Mucosa of rectum (tissue), 2 donors: ENCODE results near the gene POLR3H.
"Not testable (repeated sequence)": the region's sequence is repeated elsewhere in the genome, so short reads cannot be mapped to it uniquely, and the experiment has no call there.

Experiments
- H3K27ac ChIP-seq, 2 donors: one replicate each; pipeline ENCODE4 v1.7.0; 2013; ENCODE audit warnings: inconsistent platforms in 2 of 2, low read depth in 2 of 2, low read length in 2 of 2
- H3K27me3 ChIP-seq, 2 donors: one replicate each; pipeline ENCODE4 v1.7.0; 2013; ENCODE audit warnings: low read length in 2 of 2; ENCODE audit not compliant: control insufficient read depth in 2 of 2, insufficient read depth in 2 of 2
- H3K36me3 ChIP-seq, 2 donors: one replicate each; pipeline ENCODE4 v1.7.0; 2013; ENCODE audit warnings: low read length in 2 of 2; ENCODE audit not compliant: control insufficient read depth in 2 of 2, insufficient read depth in 2 of 2
- H3K4me1 ChIP-seq, 2 donors: one replicate each; pipeline ENCODE4 v1.7.0; 2013; ENCODE audit warnings: low read length in 2 of 2, mild to moderate bottlenecking in 1 of 2; ENCODE audit not compliant: control insufficient read depth in 2 of 2, insufficient read depth in 2 of 2
- H3K4me3 ChIP-seq, 2 donors: one replicate each; pipeline ENCODE4 v1.7.0; 2013; ENCODE audit warnings: low read length in 2 of 2
- H3K9ac ChIP-seq, 2 donors: one replicate each; pipeline ENCODE4 v1.7.0; 2013; ENCODE audit warnings: low read length in 2 of 2, low read depth in 1 of 2, mild to moderate bottlenecking in 1 of 2
- H3K9me3 ChIP-seq, 2 donors: one replicate each; pipeline ENCODE4 v1.7.0; 2013; ENCODE audit warnings: low read length in 2 of 2; ENCODE audit not compliant: control insufficient read depth in 2 of 2
- donor health status: healthy.
- donor health status: Normal muscosa, but diverticular disease.

The POLR3H gene

GRCh38 chr22:41578818-41579217, 34.5 kb upstream of the POLR3H start:
- Histone ChIP-seq H3K36me3 (peaks cover 55 to 67% of the 10 kb centered on the region in 2 donors), H3K27me3 (no peaks in the 10 kb centered on the region), H3K9ac (no peak overlapping the region), H3K9me3 (no peaks in the 10 kb centered on the region), H3K4me1 (peaks cover 0 to 2% of the 10 kb centered on the region in 2 donors), H3K27ac (no peak overlapping the region), H3K4me3 (no peak overlapping the region)

GRCh38 chr22:41578114-41578513, 33.8 kb upstream of the POLR3H start:
- Histone ChIP-seq H3K27ac (no peak overlapping the region), H3K36me3 (peaks cover 49 to 62% of the 10 kb centered on the region in 2 donors)

GRCh38 chr22:41576877-41577276, 32.6 kb upstream of the POLR3H start:
- Histone ChIP-seq H3K4me1 (peaks cover 0 to 2% of the 10 kb centered on the region in 2 donors), H3K9ac (no peak overlapping the region), H3K9me3 (no peaks in the 10 kb centered on the region), H3K4me3 (no peak overlapping the region), H3K27me3 (no peaks in the 10 kb centered on the region), H3K27ac (no peak overlapping the region), H3K36me3 (peaks cover 40 to 51% of the 10 kb centered on the region in 2 donors)

More at GRCh38 chr22:41578114-41578513, 33.8 kb upstream of the POLR3H start:
- Histone ChIP-seq H3K4me3 (no peak overlapping the region), H3K9me3 (no peaks in the 10 kb centered on the region), H3K4me1 (peaks cover 0 to 2% of the 10 kb centered on the region in 2 donors), H3K27me3 (no peaks in the 10 kb centered on the region), H3K9ac (no peak overlapping the region)

- Histone ChIP-seq H3K9ac (no peak overlapping the region), H3K4me1 (peaks cover 0 to 2% of the 10 kb centered on the region in 2 donors), H3K9me3 (no peaks in the 10 kb centered on the region), H3K27me3 (no peaks in the 10 kb centered on the region), H3K27ac (no peak overlapping the region), H3K4me3 (no peak overlapping the region), H3K36me3 (peaks cover 39 to 51% of the 10 kb centered on the region in 2 donors)
These were observed 31.3 kb upstream of the POLR3H start for GRCh38 chr22:41575533-41575932.

DNA sequence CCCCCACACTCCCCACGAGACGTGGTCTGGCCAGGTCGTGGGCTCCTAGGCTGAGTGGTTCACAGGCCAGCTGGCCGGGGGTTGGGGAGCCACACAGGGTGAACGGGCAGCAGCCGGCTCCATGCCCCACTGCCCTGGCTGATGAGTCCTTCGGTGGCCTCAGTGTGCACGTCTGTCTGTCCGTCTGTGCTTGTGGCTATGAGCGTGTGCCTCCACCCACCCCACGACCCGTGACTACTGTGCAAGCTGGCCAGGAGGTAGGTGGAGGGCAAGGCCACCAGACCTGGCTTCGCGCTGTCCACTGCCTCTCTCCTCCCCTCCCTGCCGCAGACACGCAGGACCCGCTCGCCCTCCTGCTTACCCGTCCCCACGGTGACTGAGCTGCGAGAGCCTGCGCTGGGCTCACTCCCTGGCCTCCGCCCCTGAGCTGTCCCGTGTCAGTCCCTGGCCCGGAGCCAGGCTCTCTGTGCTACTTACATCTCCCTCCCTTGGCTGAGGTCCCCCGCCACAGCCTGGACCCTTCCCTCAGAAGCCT, 30.6 kb upstream of the POLR3H start:
- Histone ChIP-seq H3K4me3 (no peak overlapping the region), H3K27ac (no peak overlapping the region), H3K27me3 (no peaks in the 10 kb centered on the region), H3K9me3 (no peaks in the 10 kb centered on the region), H3K9ac (no peak overlapping the region), H3K4me1 (peaks cover 0 to 2% of the 10 kb centered on the region in 2 donors), H3K36me3 (peaks cover 33 to 45% of the 10 kb centered on the region in 2 donors)

DNA sequence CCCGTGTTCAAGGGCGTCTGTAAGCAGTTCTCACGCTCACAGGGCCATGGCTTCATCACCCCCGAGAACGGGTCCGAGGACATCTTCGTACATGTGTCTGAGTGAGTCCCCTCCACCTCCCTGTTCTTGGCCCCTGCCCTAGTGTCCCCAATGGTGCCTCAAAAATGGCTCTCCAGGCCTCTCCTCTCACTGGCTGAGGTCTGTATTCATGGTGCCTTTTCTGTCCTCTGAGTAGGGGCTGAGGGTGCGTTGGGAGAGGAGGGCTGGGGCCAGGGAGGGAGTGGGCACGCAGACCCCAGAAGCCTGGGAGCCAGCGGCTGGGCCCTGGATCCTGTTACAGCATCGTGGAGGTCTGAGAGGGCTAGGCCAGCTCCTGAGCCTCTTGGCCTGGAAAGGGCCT, 29.4 kb upstream of the POLR3H start:
- H3K4me1 ChIP-seq, result peaks cover 0 to 2% of the 10 kb centered on the region in 2 donors
- no peak overlapping the region for H3K4me3 ChIP-seq
- H3K27ac ChIP-seq, result no peak overlapping the region
- H3K9me3 ChIP-seq, result no peaks in the 10 kb centered on the region
- no peak overlapping the region for H3K9ac ChIP-seq
- peaks cover 22 to 33% of the 10 kb centered on the region in 2 donors for H3K36me3 ChIP-seq
- H3K27me3 ChIP-seq, result no peaks in the 10 kb centered on the region

- not testable (repeated sequence) for H3K9ac ChIP-seq, H3K27me3 ChIP-seq, H3K4me1 ChIP-seq, H3K27ac ChIP-seq, H3K9me3 ChIP-seq, H3K4me3 ChIP-seq
- peaks cover 11 to 19% of the 10 kb centered on the region in 2 donors for H3K36me3 ChIP-seq
These were observed 28.0 kb upstream of the POLR3H start for GRCh38 chr22:41572305-41572704.

GRCh38 chr22:41571786-41572185, 27.5 kb upstream of the POLR3H start:
- no peak overlapping the region for H3K9ac ChIP-seq
- no peak overlapping the region for H3K4me3 ChIP-seq
- peaks cover 6 to 14% of the 10 kb centered on the region in 2 donors for H3K36me3 ChIP-seq
- no peaks in the 10 kb centered on the region for H3K9me3 ChIP-seq
- no peaks in the 10 kb centered on the region for H3K27me3 ChIP-seq
- peaks cover 0 to 2% of the 10 kb centered on the region in 2 donors for H3K4me1 ChIP-seq
- no peak overlapping the region for H3K27ac ChIP-seq

DNA sequence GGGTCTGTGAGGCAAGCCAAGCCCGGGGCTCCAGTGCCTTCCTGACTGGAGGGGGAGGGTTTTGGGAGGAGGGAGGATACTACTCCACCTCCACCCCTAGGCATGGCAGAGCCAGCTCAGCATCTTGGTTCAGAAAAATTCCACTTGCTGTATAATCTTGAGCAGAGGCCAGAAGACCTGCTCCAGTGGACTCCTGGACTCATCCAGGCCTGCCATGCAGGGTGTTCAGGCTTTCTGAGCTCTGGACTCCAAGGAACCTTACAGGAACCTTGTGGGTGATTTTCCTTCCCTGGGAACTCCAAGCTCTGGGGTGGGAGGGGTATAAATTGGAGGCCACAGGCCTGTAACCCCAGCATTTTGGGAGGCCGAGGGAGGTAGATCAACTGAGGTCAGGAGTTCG, 26.0 kb upstream of the POLR3H start:
- Histone ChIP-seq H3K27ac (no peak overlapping the region), H3K9ac (no peak overlapping the region), H3K9me3 (no peaks in the 10 kb centered on the region), H3K4me3 (no peak overlapping the region), H3K36me3 (peaks cover 3% of the 10 kb centered on the region in 2 donors), H3K4me1 (peaks cover 0 to 2% of the 10 kb centered on the region in 2 donors), H3K27me3 (no peaks in the 10 kb centered on the region)

DNA sequence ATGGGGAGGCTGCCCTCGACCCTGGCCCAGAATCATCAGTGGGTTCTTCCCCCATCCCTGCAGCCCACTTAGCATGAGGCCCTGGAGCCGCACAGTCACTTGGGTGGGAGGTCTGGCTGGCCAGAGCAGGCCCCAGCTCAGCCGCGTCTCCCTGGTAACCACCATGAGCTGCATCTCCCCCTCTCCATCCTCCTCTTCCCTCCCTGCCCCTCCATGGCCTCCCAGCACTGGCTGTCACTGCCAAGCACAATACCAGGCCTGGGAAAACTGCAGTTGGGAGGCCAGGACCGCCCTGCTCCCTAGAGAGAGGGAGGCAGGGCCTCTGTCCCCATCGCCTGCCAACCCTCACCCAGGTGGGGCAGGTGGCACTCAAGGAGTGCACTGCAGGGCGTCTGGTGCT, 24.5 kb upstream of the POLR3H start:
- Histone ChIP-seq H3K4me1 (no peaks in the 10 kb centered on the region), H3K36me3 (no peaks in the 10 kb centered on the region), H3K27me3 (no peaks in the 10 kb centered on the region), H3K4me3 (no peak overlapping the region), H3K9ac (no peak overlapping the region), H3K9me3 (no peaks in the 10 kb centered on the region), H3K27ac (no peak overlapping the region)

DNA sequence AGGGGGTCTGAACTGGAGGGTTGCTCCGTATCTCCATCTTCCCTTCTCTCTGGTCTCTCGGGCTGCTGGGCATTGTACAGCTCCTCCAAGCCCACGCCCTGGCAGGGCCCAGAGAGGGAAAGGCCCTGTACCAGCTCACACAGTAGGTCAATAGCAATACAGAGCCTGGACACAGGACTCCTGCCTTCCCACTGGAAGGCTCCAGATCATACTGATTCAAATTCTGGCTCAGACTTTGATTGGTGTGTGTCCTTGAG, 23.2 kb upstream of the POLR3H start:
- Histone ChIP-seq H3K27ac (no peak overlapping the region), H3K9ac (no peak overlapping the region)

More for the DNA sequence above, 23.2 kb upstream of the POLR3H start:
- no peaks in the 10 kb centered on the region for H3K9me3 ChIP-seq
- H3K4me3 ChIP-seq, result no peak overlapping the region
- no peaks in the 10 kb centered on the region for H3K36me3 ChIP-seq
- H3K4me1 ChIP-seq, result no peaks in the 10 kb centered on the region
- H3K27me3 ChIP-seq, result no peaks in the 10 kb centered on the region
